GM21717 (cell line): ENCODE data around the gene ALKBH3.

Experiments used
- ATAC-seq: cut with Tn5 transposase; IDR thresholded peaks from one replicate; pipeline ENCODE4 v1.9.1; 2021; ENCODE audit warnings: mild to moderate bottlenecking, moderate library complexity; ENCODE audit not compliant: unreplicated experiment

The ALKBH3 gene

DNA sequence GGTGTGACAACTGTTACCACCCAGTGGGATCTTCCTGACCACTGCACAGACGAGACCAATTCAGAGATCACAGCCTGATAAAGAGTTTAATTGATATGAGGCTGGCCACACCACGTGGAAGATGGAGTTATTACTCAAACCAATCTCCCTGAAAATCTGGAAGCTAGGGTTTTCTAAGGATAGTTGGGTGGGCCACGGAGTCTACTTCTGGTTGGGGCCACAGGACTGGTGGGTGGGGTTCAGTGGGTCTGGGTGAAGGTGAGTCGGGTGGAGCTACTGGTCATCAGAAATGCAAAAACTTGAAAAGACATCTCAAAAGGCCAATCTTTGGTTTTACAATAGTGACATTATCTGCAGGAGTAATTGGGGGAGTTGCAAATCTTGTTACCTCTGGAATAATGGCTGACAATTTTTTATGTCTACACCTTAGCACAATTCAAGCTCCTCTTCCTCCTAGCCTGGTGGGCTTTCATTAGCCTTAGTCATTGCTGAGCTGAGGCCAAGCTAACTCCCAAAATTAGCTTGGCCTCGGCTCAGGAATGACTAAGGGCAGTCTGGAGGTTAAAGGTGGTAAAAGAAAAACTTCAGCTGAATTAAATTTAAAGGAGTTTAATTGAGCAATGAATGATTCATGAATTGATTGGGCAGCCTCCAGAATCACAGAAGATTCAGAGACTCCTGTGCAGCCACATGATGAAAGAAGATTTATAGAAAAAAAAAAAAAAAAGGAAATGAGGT is 74.9 kb downstream of the ALKBH3 start:
- ATAC-seq: no peak

DNA sequence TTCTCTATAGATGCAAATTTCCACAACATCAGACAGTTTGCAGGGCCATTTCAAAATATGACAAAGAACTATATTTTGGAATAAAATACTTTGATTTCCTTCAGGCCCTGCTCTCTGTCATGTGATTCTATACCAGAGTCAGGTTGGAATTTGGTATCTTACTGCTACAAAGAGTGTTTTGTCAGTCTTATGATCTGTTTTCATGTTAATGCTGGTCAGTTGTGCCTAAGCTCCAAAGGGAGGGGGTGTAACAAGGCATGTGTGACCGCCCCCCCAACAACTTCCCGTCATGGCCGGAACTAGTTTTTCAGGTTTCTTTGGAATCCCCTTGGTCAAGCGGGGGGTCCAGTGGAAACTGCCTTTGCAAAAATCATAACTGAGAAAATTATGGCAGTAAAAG is 76.9 kb downstream of the ALKBH3 start:
- ATAC-seq: no peak

DNA sequence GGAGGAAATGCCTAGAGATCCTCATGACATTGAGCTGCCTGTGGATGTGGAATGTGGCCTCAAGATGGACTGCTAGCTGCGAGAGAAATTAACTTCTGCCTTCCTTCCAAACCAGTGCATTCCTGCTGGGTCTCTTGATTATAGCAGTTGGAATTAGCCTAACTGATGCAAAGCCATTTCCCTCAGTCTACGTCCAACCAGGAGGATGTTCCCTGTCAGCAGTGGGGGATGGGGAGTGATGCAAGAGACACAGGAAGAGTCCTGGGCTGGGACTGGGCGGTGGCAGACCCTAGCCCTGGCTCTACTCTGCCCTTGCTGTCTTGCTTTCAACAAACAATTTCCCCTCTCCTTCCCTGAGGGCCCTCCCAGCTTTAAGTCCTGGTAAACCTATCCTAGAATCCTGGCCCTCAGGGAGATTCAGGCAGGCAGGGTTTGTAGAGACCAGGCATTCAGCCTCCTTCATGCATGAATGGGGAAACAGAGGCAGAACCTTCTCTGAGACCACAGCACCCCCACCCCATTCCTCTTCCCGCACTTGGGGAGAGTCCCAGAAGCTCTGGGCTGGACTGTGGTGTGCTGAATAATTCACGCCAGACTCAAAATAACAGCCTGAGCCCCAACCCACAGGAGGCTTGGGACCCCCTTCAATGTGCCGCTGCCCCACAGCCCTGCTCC is 78.8 kb downstream of the ALKBH3 start:
- ATAC-seq: no peak

DNA sequence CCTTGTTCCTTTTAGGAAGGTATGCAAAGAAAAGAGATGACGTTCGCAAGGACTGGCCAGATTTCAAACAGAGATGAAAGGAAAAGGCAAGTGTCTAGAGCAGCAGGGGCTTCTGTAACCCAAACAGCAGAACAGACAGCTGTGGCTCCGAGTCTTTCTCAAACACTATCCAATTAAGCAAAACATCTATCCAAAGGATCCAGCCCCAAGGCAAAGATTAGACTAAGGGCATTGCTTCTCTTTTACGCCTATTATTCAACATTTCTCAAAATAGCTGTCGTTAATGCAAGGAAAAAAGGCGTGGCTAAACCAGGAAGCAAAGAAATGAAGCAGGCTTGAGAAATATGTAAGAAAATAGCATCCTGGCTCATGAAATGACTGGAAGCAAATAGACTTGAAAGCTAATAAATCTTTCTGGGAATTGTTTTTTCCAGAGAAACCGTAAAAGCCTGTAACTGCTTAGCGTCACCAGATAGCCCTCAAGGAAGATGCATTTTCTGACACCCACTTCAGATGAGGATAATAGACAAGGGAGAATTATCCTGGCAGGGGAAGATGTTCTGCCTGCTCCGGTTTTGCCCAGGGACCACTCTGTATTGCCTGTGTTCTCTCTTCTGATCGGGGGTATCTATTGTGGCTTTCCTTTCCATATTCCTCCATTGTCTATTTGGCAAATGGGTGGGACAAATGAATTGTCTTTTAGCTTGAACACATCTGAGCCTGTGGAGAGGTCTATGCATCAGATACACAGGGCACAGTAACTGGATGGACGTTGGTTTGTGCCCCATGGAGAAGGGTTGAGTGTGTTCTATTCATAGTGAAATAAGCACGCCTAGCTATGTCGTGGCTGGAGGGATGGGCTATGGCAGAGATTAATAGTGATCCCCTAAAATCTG is 82.0 kb downstream of the ALKBH3 start:
- ATAC-seq: no peak

DNA sequence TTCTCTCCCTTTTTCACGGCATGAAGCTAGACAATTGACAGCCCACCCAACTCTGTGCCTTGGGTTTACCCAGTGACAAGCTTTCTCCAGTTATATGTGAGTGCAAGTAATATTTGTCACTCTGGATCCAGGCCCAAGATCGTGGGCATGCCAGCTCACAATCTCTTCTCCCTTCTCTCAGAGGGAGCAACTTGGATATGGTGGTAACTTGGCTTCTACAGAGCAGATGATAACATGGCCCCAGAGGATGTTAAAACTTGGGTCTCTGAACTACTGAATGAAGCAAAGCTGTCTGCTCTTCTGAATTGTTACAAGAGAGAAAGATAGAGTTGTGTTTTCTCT is 82.6 kb downstream of the ALKBH3 start:
- ATAC-seq: no peak

DNA sequence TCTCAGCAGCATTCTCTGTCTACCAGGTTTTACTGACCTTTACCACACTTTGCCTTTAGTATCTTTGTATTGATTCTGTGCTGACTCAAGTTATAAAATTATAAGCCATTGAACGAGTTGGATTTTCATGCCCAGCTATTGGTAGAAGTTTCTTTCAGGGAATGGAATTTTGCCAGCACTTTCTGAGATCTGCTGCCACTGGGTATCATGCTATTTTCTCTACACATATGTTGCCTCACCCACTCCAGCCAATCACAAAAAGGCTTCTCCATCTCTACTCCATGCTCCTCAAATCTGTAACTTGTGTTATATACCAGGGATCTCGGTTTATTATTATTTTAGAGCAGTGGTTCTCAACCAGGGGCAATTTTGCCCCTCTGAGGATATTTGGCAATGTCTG is 87.0 kb downstream of the ALKBH3 start:
- ATAC-seq: no peak

DNA sequence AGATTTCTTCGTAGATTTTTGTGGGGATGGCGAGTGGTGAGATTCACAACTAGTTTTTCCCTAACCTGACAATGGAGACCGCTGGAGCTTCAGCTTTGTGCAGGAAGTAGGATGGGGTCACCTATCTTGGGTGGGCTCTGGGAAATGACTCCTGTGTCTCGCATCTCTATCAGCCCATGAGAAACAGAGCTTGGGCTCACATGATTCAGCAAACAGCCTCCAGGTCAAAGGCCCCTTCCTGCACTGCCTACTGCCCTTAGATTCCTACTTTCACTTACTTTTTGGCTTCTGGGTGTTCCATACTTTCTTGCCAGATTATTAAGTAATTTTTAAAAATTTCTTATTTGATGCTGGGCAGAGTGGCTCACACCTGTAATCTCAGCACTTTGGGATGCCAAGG is 88.1 kb downstream of the ALKBH3 start:
- no peak for ATAC-seq

DNA sequence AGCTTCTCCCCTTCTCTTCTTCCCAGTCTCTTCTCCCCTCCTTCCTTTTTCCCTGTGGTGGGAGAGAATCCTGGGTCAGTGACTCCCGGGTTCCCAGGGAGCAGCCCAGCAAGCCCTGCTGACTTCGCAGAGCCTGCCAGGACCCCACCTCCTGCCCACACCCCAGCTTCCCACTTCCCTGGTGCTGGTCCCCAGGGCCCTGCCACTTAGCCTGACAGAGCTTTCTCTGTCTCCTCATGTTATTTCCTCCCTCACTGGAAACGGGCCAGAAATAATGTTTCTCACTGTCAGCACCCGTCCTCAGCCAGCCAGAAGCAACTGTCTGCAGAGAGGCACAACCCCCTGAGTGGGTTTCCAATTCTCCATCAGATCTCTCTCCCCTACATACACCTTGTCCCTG is 88.9 kb downstream of the ALKBH3 start:
- ATAC-seq: no peak
